Endodermal cell (in vitro differentiated cells): ENCODE data around the gene NAPSA. TPM values are rescaled to one million over a fixed set of nuclear protein-coding genes. Genes with fewer than 3 reads are reported as not detected.

Source experiments
- DNase-seq: peaks from one replicate; pipeline ENCODE4 v3.0.0-alpha.2; 2017
- H3K27ac ChIP-seq: 2 replicates; pipeline ENCODE4 v1.5.1; 2013; ENCODE audit warnings: mild to moderate bottlenecking, low read depth, low read length, moderate library complexity
- H3K27me3 ChIP-seq: 2 replicates; pipeline ENCODE4 v1.6.1; 2013; ENCODE audit warnings: mild to moderate bottlenecking, low read length, moderate library complexity; ENCODE audit not compliant: insufficient read depth, control insufficient read depth, poor library complexity, severe bottlenecking
- H3K36me3 ChIP-seq: 2 replicates; pipeline ENCODE4 v1.7.0; 2013; ENCODE audit warnings: mild to moderate bottlenecking, low read length, moderate library complexity; ENCODE audit not compliant: control insufficient read depth, insufficient read depth
- H3K4me1 ChIP-seq: one replicate; pipeline ENCODE4 v1.7.0; 2013; ENCODE audit warnings: low read length; ENCODE audit not compliant: control insufficient read depth, insufficient read depth
- H3K4me3 ChIP-seq: 2 replicates; pipeline ENCODE4 v1.5.1; 2013; ENCODE audit warnings: mild to moderate bottlenecking, low read length, moderate library complexity
- H3K9ac ChIP-seq: 2 replicates; pipeline ENCODE4 v1.6.1; 2013; ENCODE audit warnings: mild to moderate bottlenecking, low read length, moderate library complexity; ENCODE audit not compliant: poor library complexity, severe bottlenecking; ENCODE audit errors: extremely low read depth
- H3K9me3 ChIP-seq: 2 replicates; pipeline ENCODE4 v1.6.1; 2013; ENCODE audit warnings: mild to moderate bottlenecking, low read length, moderate library complexity; ENCODE audit not compliant: control insufficient read depth
- H3K27ac Mint-ChIP-seq: 2 replicates; pipeline ENCODE4 v1.8.0; 2020; ENCODE audit warnings: mixed read lengths
- H3K27me3 Mint-ChIP-seq: 2 replicates; pipeline ENCODE4 v1.8.0; 2021; ENCODE audit warnings: mild to moderate bottlenecking, mixed read lengths; ENCODE audit not compliant: insufficient read depth
- H3K36me3 Mint-ChIP-seq: 2 replicates; pipeline ENCODE4 v1.8.0; 2020; ENCODE audit warnings: low read depth, mixed read lengths
- H3K4me1 Mint-ChIP-seq: 2 replicates; pipeline ENCODE4 v1.8.0; 2020; ENCODE audit warnings: mixed read lengths
- H3K4me3 Mint-ChIP-seq: 2 replicates; pipeline ENCODE4 v1.8.0; 2020; ENCODE audit warnings: mild to moderate bottlenecking, moderate library complexity, mixed read lengths
- H3K9me3 Mint-ChIP-seq: 2 replicates; pipeline ENCODE4 v1.8.0; 2020; ENCODE audit warnings: mild to moderate bottlenecking, mixed read lengths
- WGBS, 2 experiments: methylation state at CpG; one replicate each; pipeline versions ENCODE4 v1.1.5 to v1.1.7; 2013; ENCODE audit warnings: missing lambda C conversion rate in 2 of 2, mixed read lengths in 1 of 2; ENCODE audit not compliant: insufficient coverage in 1 of 2, insufficient read length in 1 of 2; 5-methylcytosine and 5-hydroxymethylcytosine counted together
- total RNA-seq, 2 donors: library from RNA; stranded (reverse); fragmentation: NEBNext Ultra II Directional in 1 of 2; extraction: Animal tissue kit (Norgen Biotek cat#: 25700) in 1 of 2; gene quantifications; 2 replicates in 1 of 2; 3 replicates in 1 of 2; pipeline ENCODE4 v1.2.1, GENCODE V29; 2021
- TF ChIP-seq, protein P1 (sequence below): fragments of 200-600 bp; sonication (generic); conservative IDR thresholded peaks from 2 replicates; pipeline ENCODE4 v1.5.0; 2021; ENCODE audit warnings: antibody characterized with exemption, mild to moderate bottlenecking

Gene NAPSA
- total RNA-seq, 2 donors from 2014 or later, result 0.91 to 1.5 TPM

GRCh38 chr19:50383852-50384684 is 18.6 kb upstream of the NAPSA start, which contains the start of gene POLD1:
TSS of gene POLD1 (plus strand) at chr19:50384347. CDS start at chr19:50398852, 14,505 bp downstream.
- Histone ChIP-seq H3K36me3 (peaks cover 32% of the 10 kb centered on the region), H3K4me3 (peak within 1 kb of the TSS; percentile 97), H3K27ac (peak within 1 kb of the TSS; percentile 82), H3K9me3 (no peaks in the 10 kb centered on the region), H3K9ac (peak within 1 kb of the TSS; percentile 74), H3K4me1 (no peaks in the 10 kb centered on the region), H3K27me3 (no peaks in the 10 kb centered on the region)
- Mint-ChIP-seq H3K36me3 (peaks cover 42% of the 10 kb centered on the region), H3K4me1 (peaks cover 15% of the 10 kb centered on the region), H3K27ac (peak within 1 kb of the TSS; percentile 98), H3K27me3 (no peaks in the 10 kb centered on the region), H3K4me3 (peak within 1 kb of the TSS; percentile 90), H3K9me3 (no peaks in the 10 kb centered on the region)
- TF ChIP-seq, protein P1, sequence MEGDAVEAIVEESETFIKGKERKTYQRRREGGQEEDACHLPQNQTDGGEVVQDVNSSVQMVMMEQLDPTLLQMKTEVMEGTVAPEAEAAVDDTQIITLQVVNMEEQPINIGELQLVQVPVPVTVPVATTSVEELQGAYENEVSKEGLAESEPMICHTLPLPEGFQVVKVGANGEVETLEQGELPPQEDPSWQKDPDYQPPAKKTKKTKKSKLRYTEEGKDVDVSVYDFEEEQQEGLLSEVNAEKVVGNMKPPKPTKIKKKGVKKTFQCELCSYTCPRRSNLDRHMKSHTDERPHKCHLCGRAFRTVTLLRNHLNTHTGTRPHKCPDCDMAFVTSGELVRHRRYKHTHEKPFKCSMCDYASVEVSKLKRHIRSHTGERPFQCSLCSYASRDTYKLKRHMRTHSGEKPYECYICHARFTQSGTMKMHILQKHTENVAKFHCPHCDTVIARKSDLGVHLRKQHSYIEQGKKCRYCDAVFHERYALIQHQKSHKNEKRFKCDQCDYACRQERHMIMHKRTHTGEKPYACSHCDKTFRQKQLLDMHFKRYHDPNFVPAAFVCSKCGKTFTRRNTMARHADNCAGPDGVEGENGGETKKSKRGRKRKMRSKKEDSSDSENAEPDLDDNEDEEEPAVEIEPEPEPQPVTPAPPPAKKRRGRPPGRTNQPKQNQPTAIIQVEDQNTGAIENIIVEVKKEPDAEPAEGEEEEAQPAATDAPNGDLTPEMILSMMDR, result no peak
- 0 to 2% methylated on average over 15 to 78 of the region's 78 CpGs for WGBS, 2 experiments
- DNase-seq, result peak; percentile 99

GRCh38 chr19:50383001-50383851 is 17.8 kb upstream of the NAPSA start:
- WGBS, 2 experiments, result 58 to 64% methylated on average over 15 to 21 of the region's 21 CpGs
- no peaks in the 10 kb centered on the region for H3K9me3 Mint-ChIP-seq
- H3K27me3 Mint-ChIP-seq, result no peaks in the 10 kb centered on the region
- no peaks in the 10 kb centered on the region for H3K9me3 ChIP-seq
- TF ChIP-seq, protein P1, result no peak
- H3K4me1 Mint-ChIP-seq, result peaks cover 15% of the 10 kb centered on the region
- H3K4me3 ChIP-seq, result peak overlapping the region; percentile 97
- no peaks in the 10 kb centered on the region for H3K27me3 ChIP-seq
- H3K4me3 Mint-ChIP-seq, result peak overlapping the region; percentile 90
- peaks cover 34% of the 10 kb centered on the region for H3K36me3 ChIP-seq
- DNase-seq, result no peak
- H3K27ac Mint-ChIP-seq, result peak overlapping the region; percentile 98
- peaks cover 42% of the 10 kb centered on the region for H3K36me3 Mint-ChIP-seq
- H3K9ac ChIP-seq, result peak overlapping the region; percentile 32
- peak overlapping the region; percentile 30 for H3K27ac ChIP-seq
- no peaks in the 10 kb centered on the region for H3K4me1 ChIP-seq

- Histone ChIP-seq H3K27ac (no peak overlapping the region), H3K27me3 (no peaks in the 10 kb centered on the region), H3K9ac (no peak overlapping the region), H3K36me3 (peaks cover 37% of the 10 kb centered on the region), H3K9me3 (no peaks in the 10 kb centered on the region), H3K4me3 (no peak overlapping the region), H3K4me1 (no peaks in the 10 kb centered on the region)
- Mint-ChIP-seq H3K4me3 (no peak overlapping the region), H3K27me3 (no peaks in the 10 kb centered on the region), H3K27ac (no peak overlapping the region), H3K4me1 (peaks cover 15% of the 10 kb centered on the region), H3K9me3 (no peaks in the 10 kb centered on the region), H3K36me3 (peaks cover 37% of the 10 kb centered on the region)
- DNase-seq, result no peak
- WGBS, 2 experiments, result 94 to 96% methylated on average over 37 to 58 of the region's 58 CpGs
- TF ChIP-seq, protein P1, result no peak
These were observed 16.7 kb upstream of the NAPSA start for GRCh38 chr19:50381881-50382729.
